ENCODE data around the gene PLEKHF1.

The PLEKHF1 gene

GRCh38 chr19:29634423-29635130 lies 30.7 kb upstream of the PLEKHF1 start:
- no peak for DNase-seq (ENCODE audit: low read depth)

GRCh38 chr19:29635963-29636362 lies 29.3 kb upstream of the PLEKHF1 start:
- DNase-seq (ENCODE audit: low read depth): no peak

GRCh38 chr19:29636553-29637360 lies 28.5 kb upstream of the PLEKHF1 start:
- DNase-seq (ENCODE audit: low read depth): no peak

GRCh38 chr19:29639086-29639485 lies 26.2 kb upstream of the PLEKHF1 start:
- DNase-seq (ENCODE audit: low read depth): no peak

- DNase-seq (ENCODE audit: low read depth): no peak
Observed at GRCh38 chr19:29640231-29640630, 25.0 kb upstream of the PLEKHF1 start.

- DNase-seq (ENCODE audit: low read depth): no peak
Observed at GRCh38 chr19:29641597-29641996, 23.7 kb upstream of the PLEKHF1 start.

- DNase-seq (ENCODE audit: low read depth): no peak
Observed at GRCh38 chr19:29643361-29643935, 21.8 kb upstream of the PLEKHF1 start.

- no peak for DNase-seq (ENCODE audit: low read depth)
Observed at GRCh38 chr19:29644210-29644609, 21.1 kb upstream of the PLEKHF1 start.

GRCh38 chr19:29645491-29645867 lies 19.8 kb upstream of the PLEKHF1 start:
- no peak for DNase-seq (ENCODE audit: low read depth)

GRCh38 chr19:29645911-29646310 lies 19.4 kb upstream of the PLEKHF1 start:
- no peak for DNase-seq (ENCODE audit: low read depth)

- DNase-seq (ENCODE audit: low read depth): no peak
Observed at GRCh38 chr19:29650772-29651387, 14.4 kb upstream of the PLEKHF1 start.

- DNase-seq (ENCODE audit: low read depth): no peak
Observed at GRCh38 chr19:29651622-29652394, 13.5 kb upstream of the PLEKHF1 start.

- no peak for DNase-seq (ENCODE audit: low read depth)
Observed at GRCh38 chr19:29653398-29653797, 11.9 kb upstream of the PLEKHF1 start.

- DNase-seq (ENCODE audit: low read depth): no peak
Observed at GRCh38 chr19:29655648-29656335, 9.5 kb upstream of the PLEKHF1 start.

- no peak for DNase-seq (ENCODE audit: low read depth)
Observed at GRCh38 chr19:29658221-29658991, 6.9 kb upstream of the PLEKHF1 start.

GRCh38 chr19:29660835-29661234 lies 4.4 kb upstream of the PLEKHF1 start:
- no peak for DNase-seq (ENCODE audit: low read depth)

GRCh38 chr19:29662278-29662603 lies 3.0 kb upstream of the PLEKHF1 start:
- no peak for DNase-seq (ENCODE audit: low read depth)

- DNase-seq (ENCODE audit: low read depth): no peak
Observed at GRCh38 chr19:29662604-29663404, 2.5 kb upstream of the PLEKHF1 start.

GRCh38 chr19:29663861-29664752 lies 1.2 kb upstream of the PLEKHF1 start:
- no peak for DNase-seq (ENCODE audit: low read depth)
